Measurements from ENCODE around the gene CD109.

The CD109 gene

DNA sequence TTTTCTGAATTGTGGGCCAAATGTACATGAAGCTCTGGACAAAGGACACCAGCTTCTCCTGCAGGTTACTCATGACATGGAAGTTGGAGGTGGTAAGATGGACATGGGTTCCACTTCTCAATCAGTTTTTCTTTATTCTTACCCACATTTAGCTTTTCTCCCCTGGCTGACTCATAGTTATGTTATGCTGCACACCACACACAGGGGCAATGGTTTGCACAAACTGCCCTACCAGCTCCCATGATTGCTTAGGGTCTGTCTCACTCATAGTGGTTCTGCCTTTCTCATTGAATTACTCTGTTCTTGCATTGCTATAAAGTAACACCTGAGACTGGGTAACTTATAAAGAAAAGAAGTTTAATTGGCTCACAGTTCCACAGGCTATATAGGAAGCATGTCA, 4.5 kb upstream of the CD109 start:
- TF ChIP-seq, protein P1, sequence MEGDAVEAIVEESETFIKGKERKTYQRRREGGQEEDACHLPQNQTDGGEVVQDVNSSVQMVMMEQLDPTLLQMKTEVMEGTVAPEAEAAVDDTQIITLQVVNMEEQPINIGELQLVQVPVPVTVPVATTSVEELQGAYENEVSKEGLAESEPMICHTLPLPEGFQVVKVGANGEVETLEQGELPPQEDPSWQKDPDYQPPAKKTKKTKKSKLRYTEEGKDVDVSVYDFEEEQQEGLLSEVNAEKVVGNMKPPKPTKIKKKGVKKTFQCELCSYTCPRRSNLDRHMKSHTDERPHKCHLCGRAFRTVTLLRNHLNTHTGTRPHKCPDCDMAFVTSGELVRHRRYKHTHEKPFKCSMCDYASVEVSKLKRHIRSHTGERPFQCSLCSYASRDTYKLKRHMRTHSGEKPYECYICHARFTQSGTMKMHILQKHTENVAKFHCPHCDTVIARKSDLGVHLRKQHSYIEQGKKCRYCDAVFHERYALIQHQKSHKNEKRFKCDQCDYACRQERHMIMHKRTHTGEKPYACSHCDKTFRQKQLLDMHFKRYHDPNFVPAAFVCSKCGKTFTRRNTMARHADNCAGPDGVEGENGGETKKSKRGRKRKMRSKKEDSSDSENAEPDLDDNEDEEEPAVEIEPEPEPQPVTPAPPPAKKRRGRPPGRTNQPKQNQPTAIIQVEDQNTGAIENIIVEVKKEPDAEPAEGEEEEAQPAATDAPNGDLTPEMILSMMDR (IDR thresholded peaks at IDR 0.05; ENCODE audit: insufficient read depth, missing control alignments): no peak
- FAIRE-seq (no peak), DNase-seq (ENCODE audit: insufficient read length, low spot score) (no peak)

DNA sequence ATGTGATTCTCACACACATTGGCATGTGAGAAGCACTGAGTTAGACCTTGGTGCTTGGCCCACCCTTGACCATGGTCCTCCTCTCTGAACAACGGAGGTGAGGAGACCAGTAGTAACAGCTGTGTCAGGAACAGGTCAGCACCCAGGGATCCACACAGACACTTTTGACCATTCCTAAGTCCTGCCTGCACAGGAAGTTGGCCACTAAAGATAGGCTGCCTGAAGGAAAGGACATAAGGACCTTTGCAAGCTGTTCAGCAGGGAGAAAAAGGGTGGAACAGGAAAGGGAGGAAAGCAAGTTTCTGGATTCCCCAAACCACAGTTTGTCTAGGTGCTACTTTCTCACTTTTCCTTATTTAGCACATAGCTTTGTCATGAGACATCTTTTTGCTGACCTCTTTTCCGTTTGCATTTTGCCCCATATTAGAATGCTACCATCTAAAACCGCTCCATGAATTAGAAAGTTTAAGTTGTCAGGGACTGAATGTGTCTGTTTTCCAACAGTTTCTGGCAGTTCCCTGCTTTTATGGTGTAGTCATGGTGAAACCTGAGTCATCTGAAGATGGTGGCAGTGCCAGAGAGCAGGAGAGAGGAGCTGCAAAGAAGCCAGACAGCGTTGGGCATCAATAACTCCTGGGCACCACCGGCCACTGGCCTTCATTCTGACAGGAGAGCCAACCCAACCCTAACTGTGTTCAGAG, 1.1 kb upstream of the CD109 start:
- DNase-seq (ENCODE audit: insufficient read length, low spot score): no peak

DNA sequence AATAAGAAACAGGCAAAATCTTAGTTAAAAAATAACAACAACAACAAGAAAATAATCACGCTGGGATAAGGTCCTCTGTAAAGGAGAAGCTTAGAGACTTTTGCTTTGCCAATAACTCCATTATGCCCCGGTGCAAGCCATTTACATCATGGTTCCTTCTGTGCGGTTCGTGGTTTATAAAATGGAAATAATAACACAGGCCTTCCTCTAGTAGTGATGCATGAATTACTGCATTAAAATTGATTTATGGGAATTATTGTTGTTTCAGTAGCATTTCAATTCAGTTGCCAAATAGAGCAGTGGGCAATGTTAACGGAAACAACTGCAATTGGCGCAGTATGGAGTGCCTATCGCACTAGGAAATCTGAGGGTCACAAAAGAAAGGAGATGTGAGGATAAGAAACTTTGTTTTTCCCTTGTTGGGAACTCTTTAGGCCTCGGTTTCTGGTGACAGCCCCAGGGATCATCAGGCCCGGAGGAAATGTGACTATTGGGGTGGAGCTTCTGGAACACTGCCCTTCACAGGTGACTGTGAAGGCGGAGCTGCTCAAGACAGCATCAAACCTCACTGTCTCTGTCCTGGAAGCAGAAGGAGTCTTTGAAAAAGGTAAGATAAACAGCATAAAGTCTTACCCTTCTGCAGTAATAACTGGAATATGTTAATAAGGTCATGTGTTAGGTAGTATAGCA, 1.1 kb downstream of the CD109 start:
- no peak for FAIRE-seq
- TF ChIP-seq, protein P1 (IDR thresholded peaks at IDR 0.05; ENCODE audit: insufficient read depth, missing control alignments): no peak
- DNase-seq (ENCODE audit: insufficient read length, low spot score): no peak

More for the DNA sequence above, 1.1 kb upstream of the CD109 start:
- TF ChIP-seq, protein P1 (IDR thresholded peaks at IDR 0.05; ENCODE audit: insufficient read depth, missing control alignments): no peak
- no peak for FAIRE-seq

DNA sequence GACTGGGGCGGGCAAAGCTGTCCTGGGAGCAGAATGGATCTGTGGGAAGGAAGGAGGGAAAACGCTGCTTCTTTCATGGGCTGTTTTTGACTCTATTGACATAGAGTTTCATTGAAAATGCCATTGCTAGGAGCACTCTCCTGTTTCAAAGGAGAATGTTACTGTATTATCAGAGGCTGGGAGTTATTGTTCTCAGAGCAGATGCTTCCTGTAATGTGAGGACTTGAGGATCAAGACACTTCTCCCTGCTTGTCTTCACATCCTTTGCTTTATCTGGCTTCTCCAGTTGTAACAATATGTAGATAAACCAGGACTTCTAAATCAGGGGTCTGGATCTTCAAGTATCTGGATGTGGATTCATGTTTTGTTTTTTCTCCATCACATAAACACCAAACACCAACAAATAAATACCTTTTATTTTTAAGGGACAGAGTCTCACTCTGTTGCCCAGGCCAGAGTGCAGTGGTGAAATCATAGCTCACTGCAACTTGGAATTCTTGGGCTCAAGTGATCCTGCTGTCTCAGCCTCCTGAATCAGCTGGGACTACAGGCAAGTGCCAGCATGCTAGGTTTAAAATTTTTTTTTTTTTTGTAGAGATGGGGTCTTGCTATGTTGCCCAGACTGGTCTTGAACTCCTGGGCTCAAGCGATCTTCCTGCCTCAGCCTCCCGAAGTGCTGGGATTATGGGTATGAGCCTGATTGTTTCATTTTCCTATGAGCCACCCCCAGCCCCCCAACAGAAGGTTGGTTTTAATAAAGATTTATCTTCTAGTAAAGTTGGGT, 3.9 kb downstream of the CD109 start:
- FAIRE-seq (no peak), DNase-seq (ENCODE audit: insufficient read length, low spot score) (no peak)
- TF ChIP-seq, protein P1 (IDR thresholded peaks at IDR 0.05; ENCODE audit: insufficient read depth, missing control alignments): no peak

DNA sequence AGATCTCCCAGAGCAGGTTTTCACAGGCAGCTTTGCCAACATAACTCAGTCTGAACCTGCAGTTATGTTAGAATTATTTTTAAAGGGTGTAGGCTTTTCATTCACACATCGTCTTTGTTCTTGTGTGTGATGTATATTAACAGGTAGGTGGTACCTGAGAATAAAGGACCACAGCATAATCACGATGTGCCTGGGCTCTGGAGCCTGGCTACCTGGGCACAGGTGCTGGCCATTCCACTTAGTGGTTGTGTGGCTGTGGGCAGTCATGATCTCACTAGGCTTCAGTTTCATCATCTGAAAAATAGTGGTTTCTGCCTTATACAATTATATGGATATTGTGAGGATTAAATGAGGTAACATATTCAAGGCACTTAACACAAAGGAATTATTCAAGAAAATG, 6.4 kb downstream of the CD109 start:
- TF ChIP-seq, protein P1 (IDR thresholded peaks at IDR 0.05; ENCODE audit: insufficient read depth, missing control alignments): no peak
- DNase-seq (ENCODE audit: insufficient read length, low spot score): no peak
- no peak for FAIRE-seq

DNA sequence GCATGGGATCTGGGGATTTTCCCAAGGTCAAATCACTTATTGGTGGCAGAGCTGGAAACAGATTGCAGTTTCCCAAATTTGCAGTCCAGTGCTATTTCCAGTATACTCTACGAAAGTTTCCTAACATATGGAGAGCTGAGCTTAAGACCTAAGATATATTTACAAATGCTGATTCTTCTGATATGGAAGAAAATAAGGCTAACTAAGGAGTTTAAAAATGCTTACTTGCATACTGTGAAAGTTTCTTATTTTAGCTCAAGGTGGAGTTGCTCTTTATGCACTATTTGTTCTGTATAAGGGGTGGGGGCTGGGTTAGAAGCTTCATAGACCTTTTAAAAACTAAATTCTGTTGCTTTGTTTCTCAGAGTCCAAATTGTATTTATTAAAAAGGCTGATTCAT, 7.5 kb downstream of the CD109 start:
- DNase-seq (ENCODE audit: insufficient read length, low spot score): no peak
- FAIRE-seq: no peak
- TF ChIP-seq, protein P1 (IDR thresholded peaks at IDR 0.05; ENCODE audit: insufficient read depth, missing control alignments): no peak
